ENCODE measurements around the gene TRERF1. TPM values are rescaled to one million over a fixed set of nuclear protein-coding genes. Genes with fewer than 3 reads are reported as not detected.
A peak's percentile ranks its signal among the peaks of the same experiment; 100 is the strongest.
"Not testable (repeated sequence)": the region's sequence is repeated elsewhere in the genome, so short reads cannot be mapped to it uniquely, and the experiment has no call there.

The TRERF1 gene
- total RNA-seq (2014; rRNA removed; shearing (Covaris generic); ENCODE audit: low replicate concordance), result 0.58 and 2.0 TPM in 2 replicates

- DNase-seq (ENCODE audit: low read depth), result no peak
- in situ Hi-C loops (cut with HindIII; ENCODE audit: low pct_unique_long_range_greater_than_20kb, low sequenced_read_pairs), result no loop called here
Measured at GRCh38 chr6:42451333-42452170, at the start of gene TRERF1. TSS of gene TRERF1 (minus strand) at chr6:42451926. CDS start at chr6:42269590, 182,336 bp downstream.

GRCh38 chr6:42498473-42499128 is 46.9 kb upstream of the TRERF1 start:
- no peak for DNase-seq (ENCODE audit: low read depth)
- in situ Hi-C loops (cut with HindIII; ENCODE audit: low pct_unique_long_range_greater_than_20kb, low sequenced_read_pairs), result no loop called here

- no peak for DNase-seq (ENCODE audit: low read depth)
- in situ Hi-C loops (cut with HindIII; ENCODE audit: low pct_unique_long_range_greater_than_20kb, low sequenced_read_pairs), result no loop called here
Measured at GRCh38 chr6:42493914-42494539, 42.3 kb upstream of the TRERF1 start.

GRCh38 chr6:42488129-42488528 is 36.4 kb upstream of the TRERF1 start:
- in situ Hi-C loops (cut with HindIII; ENCODE audit: low pct_unique_long_range_greater_than_20kb, low sequenced_read_pairs), result no loop called here
- no peak for DNase-seq (ENCODE audit: low read depth)

GRCh38 chr6:42484261-42484660 is 32.5 kb upstream of the TRERF1 start:
- in situ Hi-C loops (cut with HindIII; ENCODE audit: low pct_unique_long_range_greater_than_20kb, low sequenced_read_pairs), result no loop called here
- DNase-seq (ENCODE audit: low read depth), result no peak

GRCh38 chr6:42482174-42482573 is 30.4 kb upstream of the TRERF1 start:
- no peak for DNase-seq (ENCODE audit: low read depth)
- in situ Hi-C loops (cut with HindIII; ENCODE audit: low pct_unique_long_range_greater_than_20kb, low sequenced_read_pairs), result no loop called here

GRCh38 chr6:42471714-42472113 is 20.0 kb upstream of the TRERF1 start:
- no peak for DNase-seq (ENCODE audit: low read depth)
- in situ Hi-C loops (cut with HindIII; ENCODE audit: low pct_unique_long_range_greater_than_20kb, low sequenced_read_pairs), result no loop called here

- no peak for DNase-seq (ENCODE audit: low read depth)
- in situ Hi-C loops (cut with HindIII; ENCODE audit: low pct_unique_long_range_greater_than_20kb, low sequenced_read_pairs), result no loop called here
Measured at GRCh38 chr6:42471142-42471541, 19.4 kb upstream of the TRERF1 start.

- DNase-seq (ENCODE audit: low read depth), result no peak
- in situ Hi-C loops (cut with HindIII; ENCODE audit: low pct_unique_long_range_greater_than_20kb, low sequenced_read_pairs), result no loop called here
Measured at GRCh38 chr6:42468273-42468672, 16.5 kb upstream of the TRERF1 start.

- in situ Hi-C loops (cut with HindIII; ENCODE audit: low pct_unique_long_range_greater_than_20kb, low sequenced_read_pairs), result no loop called here
Measured at GRCh38 chr6:42467651-42468050, 15.9 kb upstream of the TRERF1 start.

GRCh38 chr6:42466470-42466869 is 14.7 kb upstream of the TRERF1 start:
- in situ Hi-C loops (cut with HindIII; ENCODE audit: low pct_unique_long_range_greater_than_20kb, low sequenced_read_pairs); DNase-seq (ENCODE audit: low read depth): not testable (repeated sequence)

More at GRCh38 chr6:42467651-42468050, 15.9 kb upstream of the TRERF1 start:
- DNase-seq (ENCODE audit: low read depth), result no peak

GRCh38 chr6:42462474-42462972 is 10.8 kb upstream of the TRERF1 start:
- in situ Hi-C loops (cut with HindIII; ENCODE audit: low pct_unique_long_range_greater_than_20kb, low sequenced_read_pairs), result no loop called here

GRCh38 chr6:42460883-42461282 is 9.2 kb upstream of the TRERF1 start:
- no peak for DNase-seq (ENCODE audit: low read depth)
- in situ Hi-C loops (cut with HindIII; ENCODE audit: low pct_unique_long_range_greater_than_20kb, low sequenced_read_pairs), result no loop called here

More at GRCh38 chr6:42462474-42462972, 10.8 kb upstream of the TRERF1 start:
- DNase-seq (ENCODE audit: low read depth), result no peak

GRCh38 chr6:42459888-42460287 is 8.2 kb upstream of the TRERF1 start:
- in situ Hi-C loops (cut with HindIII; ENCODE audit: low pct_unique_long_range_greater_than_20kb, low sequenced_read_pairs), result no loop called here
- DNase-seq (ENCODE audit: low read depth), result no peak

GRCh38 chr6:42454428-42454791 is 2.7 kb upstream of the TRERF1 start:
- in situ Hi-C loops (cut with HindIII; ENCODE audit: low pct_unique_long_range_greater_than_20kb, low sequenced_read_pairs), result no loop called here
- no peak for DNase-seq (ENCODE audit: low read depth)

GRCh38 chr6:42453654-42454427 is 2.1 kb upstream of the TRERF1 start:
- in situ Hi-C loops (cut with HindIII; ENCODE audit: low pct_unique_long_range_greater_than_20kb, low sequenced_read_pairs), result no loop called here

GRCh38 chr6:42453031-42453653 is 1.4 kb upstream of the TRERF1 start:
- in situ Hi-C loops (cut with HindIII; ENCODE audit: low pct_unique_long_range_greater_than_20kb, low sequenced_read_pairs), result no loop called here
- peak; percentile 88 for DNase-seq (ENCODE audit: low read depth)

More at GRCh38 chr6:42453654-42454427, 2.1 kb upstream of the TRERF1 start:
- DNase-seq (ENCODE audit: low read depth), result no peak

Data from Caki2 (cell line).